ENCODE results near the gene EPHA3.

- TF ChIP-seq CTCF (IDR thresholded peaks at IDR 0.05) (no peak), POLR2A (IDR thresholded peaks at IDR 0.05) (no peak)
Measured at GRCh38 chr3:89434621-89435380, 327.4 kb downstream of the EPHA3 start.
